Testis (tissue), 2 donors: Measurements from ENCODE around the gene SEC24B.

Source experiments
- POLR2A ChIP-seq: fragments of 450-650 bp; IDR thresholded peaks from one replicate; pipeline ENCODE4 v1.6.1; 2017; ENCODE audit warnings: antibody characterized with exemption, mild to moderate bottlenecking, moderate library complexity
- TF ChIP-seq, protein P1 (sequence below), 3 experiments: fragments of 450-650 bp in 2 of 3; fragments of 200-600 bp in 1 of 3; sonication (generic) in 1 of 3; IDR thresholded peaks; one replicate each; pipeline ENCODE4 v1.5.1; 2016 to 2019; ENCODE audit warnings: antibody characterized with exemption in 3 of 3, mild to moderate bottlenecking in 2 of 3, moderate library complexity in 1 of 3

- TF ChIP-seq POLR2A, result no peak
- TF ChIP-seq, protein P1, sequence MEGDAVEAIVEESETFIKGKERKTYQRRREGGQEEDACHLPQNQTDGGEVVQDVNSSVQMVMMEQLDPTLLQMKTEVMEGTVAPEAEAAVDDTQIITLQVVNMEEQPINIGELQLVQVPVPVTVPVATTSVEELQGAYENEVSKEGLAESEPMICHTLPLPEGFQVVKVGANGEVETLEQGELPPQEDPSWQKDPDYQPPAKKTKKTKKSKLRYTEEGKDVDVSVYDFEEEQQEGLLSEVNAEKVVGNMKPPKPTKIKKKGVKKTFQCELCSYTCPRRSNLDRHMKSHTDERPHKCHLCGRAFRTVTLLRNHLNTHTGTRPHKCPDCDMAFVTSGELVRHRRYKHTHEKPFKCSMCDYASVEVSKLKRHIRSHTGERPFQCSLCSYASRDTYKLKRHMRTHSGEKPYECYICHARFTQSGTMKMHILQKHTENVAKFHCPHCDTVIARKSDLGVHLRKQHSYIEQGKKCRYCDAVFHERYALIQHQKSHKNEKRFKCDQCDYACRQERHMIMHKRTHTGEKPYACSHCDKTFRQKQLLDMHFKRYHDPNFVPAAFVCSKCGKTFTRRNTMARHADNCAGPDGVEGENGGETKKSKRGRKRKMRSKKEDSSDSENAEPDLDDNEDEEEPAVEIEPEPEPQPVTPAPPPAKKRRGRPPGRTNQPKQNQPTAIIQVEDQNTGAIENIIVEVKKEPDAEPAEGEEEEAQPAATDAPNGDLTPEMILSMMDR (IDR thresholded peaks at IDR 0.05), result no peak
These were observed 31.5 kb downstream of the SEC24B start for GRCh38 chr4:109465069-109465468.
